ENCODE data around the gene GPR33.

DNA sequence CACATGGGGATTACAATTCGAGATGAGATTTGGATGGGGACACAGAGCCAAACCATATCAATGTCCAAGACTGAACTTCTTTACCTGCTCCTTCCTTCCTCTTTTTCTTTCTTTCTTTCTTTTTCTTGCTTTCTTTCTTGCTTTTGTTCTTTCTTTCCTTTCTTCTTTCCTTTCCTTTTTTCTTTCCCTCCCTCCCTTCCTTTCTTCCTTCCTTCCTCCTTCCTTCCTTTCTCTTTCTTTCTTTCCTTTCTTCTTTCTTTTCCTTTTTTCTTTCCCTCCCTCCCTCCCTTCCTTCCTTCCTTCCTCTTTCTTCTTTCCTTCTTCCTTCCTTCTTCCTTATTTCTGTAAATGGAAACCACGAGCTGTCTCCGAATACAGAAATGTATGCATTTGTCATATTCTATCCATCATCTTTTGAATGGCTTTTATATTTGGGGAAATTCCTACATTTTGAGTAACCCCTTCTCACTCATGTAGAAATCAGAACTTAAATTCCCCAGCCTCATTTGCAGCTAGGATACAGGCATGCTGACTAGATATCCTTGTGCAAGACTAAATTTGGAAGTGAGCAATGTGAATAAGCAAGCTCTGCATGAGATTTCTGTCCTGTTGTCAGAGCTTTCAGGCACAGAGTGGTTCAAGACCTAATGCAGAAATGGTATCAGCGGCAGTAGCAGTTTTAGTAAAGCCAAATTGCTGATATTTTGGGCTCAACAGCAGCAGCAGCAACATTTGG is 11.5 kb downstream of the GPR33 start:
- TF ChIP-seq, protein P1, sequence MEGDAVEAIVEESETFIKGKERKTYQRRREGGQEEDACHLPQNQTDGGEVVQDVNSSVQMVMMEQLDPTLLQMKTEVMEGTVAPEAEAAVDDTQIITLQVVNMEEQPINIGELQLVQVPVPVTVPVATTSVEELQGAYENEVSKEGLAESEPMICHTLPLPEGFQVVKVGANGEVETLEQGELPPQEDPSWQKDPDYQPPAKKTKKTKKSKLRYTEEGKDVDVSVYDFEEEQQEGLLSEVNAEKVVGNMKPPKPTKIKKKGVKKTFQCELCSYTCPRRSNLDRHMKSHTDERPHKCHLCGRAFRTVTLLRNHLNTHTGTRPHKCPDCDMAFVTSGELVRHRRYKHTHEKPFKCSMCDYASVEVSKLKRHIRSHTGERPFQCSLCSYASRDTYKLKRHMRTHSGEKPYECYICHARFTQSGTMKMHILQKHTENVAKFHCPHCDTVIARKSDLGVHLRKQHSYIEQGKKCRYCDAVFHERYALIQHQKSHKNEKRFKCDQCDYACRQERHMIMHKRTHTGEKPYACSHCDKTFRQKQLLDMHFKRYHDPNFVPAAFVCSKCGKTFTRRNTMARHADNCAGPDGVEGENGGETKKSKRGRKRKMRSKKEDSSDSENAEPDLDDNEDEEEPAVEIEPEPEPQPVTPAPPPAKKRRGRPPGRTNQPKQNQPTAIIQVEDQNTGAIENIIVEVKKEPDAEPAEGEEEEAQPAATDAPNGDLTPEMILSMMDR (IDR thresholded peaks at IDR 0.05) = no peak
- no peak for TF ChIP-seq POLR2A (IDR thresholded peaks at IDR 0.05)
